Spinal cord (tissue), 10 donors: ENCODE results near the gene FBLN7. TPM values are rescaled to one million over a fixed set of nuclear protein-coding genes. Genes with fewer than 3 reads are reported as not detected.

Experiments used
- DNase-seq, 6 donors: peaks; one replicate each; pipeline versions ENCODE4 v3.0.0 to v3.0.0-alpha.2; 2013 to 2015; ENCODE audit warnings: low spot score in 6 of 6, low read depth in 4 of 6
- H3K27ac ChIP-seq: one replicate; pipeline ENCODE4 v1.5.1; 2013; ENCODE audit warnings: low read depth, low read length, control low read depth
- H3K27me3 ChIP-seq: one replicate; pipeline ENCODE4 v1.6.1; 2013; ENCODE audit warnings: low read length; ENCODE audit not compliant: control insufficient read depth, insufficient read depth
- H3K36me3 ChIP-seq: one replicate; pipeline ENCODE4 v1.6.1; 2013; ENCODE audit warnings: low read length; ENCODE audit not compliant: control insufficient read depth, insufficient read depth
- H3K4me1 ChIP-seq: one replicate; pipeline ENCODE4 v1.6.1; 2013; ENCODE audit warnings: low read length; ENCODE audit not compliant: control insufficient read depth, insufficient read depth
- H3K4me3 ChIP-seq: one replicate; pipeline ENCODE4 v1.5.1; 2013; ENCODE audit warnings: low read depth, low read length, control low read depth
- H3K9me3 ChIP-seq: one replicate; pipeline ENCODE4 v1.6.1; 2013; ENCODE audit warnings: low read length; ENCODE audit not compliant: control insufficient read depth, insufficient read depth
- WGBS: methylation state at CpG from one replicate; pipeline ENCODE4 v1.1.5; 2013; ENCODE audit warnings: missing lambda C conversion rate; ENCODE audit not compliant: insufficient coverage; 5-methylcytosine and 5-hydroxymethylcytosine counted together
- polyA plus RNA-seq, 2 donors: library from polyadenylated mRNA; unstranded; fragments of 120-200 nt; gene quantifications; one replicate each; pipeline ENCODE4 v1.2.1, GENCODE V29; 2013; ENCODE audit not compliant: insufficient read length in 2 of 2
- total RNA-seq, 2 donors: library from RNA; depleted of rRNA in 1 of 2; stranded (reverse); fragments of 120-200 nt in 1 of 2; fragments of >200 nt in 1 of 2; gene quantifications; one replicate each; pipeline versions ENCODE4 v1.2.3 to v1.2.4, GENCODE V29; 2013 to 2014
- donor health status: healthy.

The FBLN7 gene
- total and polyA plus RNA-seq, 4 donors, result 3.2 to 12.7 (median 8.3) TPM

DNA sequence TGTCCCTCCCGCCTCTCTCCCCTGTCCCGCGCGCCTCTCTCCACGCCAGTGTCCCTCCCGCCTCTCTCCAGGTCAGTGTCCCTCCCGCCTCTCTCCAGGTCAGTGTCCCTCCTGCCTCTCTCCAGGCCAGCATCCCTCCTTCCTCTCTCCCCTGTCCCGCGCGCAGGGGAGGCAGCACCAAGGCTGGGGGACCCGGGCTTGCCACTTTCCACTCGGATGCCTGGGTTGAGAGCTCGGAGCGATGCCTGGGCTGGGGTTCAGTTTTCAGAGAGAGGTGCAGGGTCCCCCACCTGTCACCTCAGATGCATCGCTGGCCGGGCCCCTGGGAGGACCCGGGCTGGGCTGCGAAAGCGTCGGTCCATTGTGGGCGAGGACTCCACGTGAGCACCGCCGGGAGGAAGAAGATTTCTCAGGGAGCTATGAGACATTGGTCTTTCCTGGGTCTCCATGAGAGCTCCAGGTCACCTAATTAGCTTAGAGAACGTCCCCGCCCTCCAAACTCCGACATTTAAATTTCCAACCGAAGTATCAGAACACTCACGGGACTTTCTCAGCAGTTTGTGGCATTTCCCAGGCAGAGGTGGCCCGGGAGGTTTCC is 2.1 kb downstream of the FBLN7 start:
- no peaks in the 10 kb centered on the region for H3K36me3 ChIP-seq
- H3K27me3 ChIP-seq, result peaks cover 6% of the 10 kb centered on the region
- H3K4me3 ChIP-seq, result peak overlapping the region; percentile 32
- peak in 1 of 6 donors; percentile 10 for DNase-seq
- WGBS, result 8% methylated on average over 30 of the region's 30 CpGs
- H3K4me1 ChIP-seq, result peaks cover 23% of the 10 kb centered on the region
- no peak overlapping the region for H3K27ac ChIP-seq
- no peaks in the 10 kb centered on the region for H3K9me3 ChIP-seq

DNA sequence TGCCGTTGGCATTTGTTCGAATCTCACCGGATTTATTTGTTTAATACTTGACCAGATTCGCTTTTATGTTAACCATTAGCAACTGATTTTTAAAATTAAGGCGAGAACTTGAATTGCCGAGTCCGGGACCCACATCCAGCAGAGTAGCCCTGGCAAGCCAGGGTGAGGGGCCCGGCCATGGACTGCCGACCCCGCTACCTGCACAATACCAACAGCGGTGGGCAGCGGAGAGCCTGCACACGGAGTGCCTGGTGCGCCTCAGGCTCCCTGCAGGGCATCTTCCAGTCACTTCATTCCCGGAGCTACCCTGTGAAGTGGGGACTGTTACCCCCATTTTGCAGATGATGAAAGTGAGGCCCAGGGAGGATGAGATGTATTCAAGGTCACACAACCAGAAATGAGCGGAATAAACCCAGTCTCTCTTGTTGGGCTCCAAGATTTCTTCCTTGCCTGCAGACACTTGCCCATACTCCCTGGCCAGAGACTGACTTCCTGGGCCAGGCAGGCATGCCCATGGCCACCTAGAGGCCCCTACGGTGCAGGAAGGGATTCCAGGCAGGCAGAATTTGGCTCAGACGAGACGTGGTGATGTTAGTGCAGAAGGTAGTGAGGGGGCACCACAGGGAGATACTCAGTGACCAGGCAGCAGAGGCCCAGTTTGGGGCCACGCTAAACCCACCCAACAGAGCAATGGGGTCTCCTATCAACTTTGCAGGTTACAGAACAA is 2.9 kb downstream of the FBLN7 start:
- Histone ChIP-seq H3K9me3 (no peaks in the 10 kb centered on the region), H3K27me3 (peaks cover 5% of the 10 kb centered on the region), H3K27ac (no peak overlapping the region), H3K36me3 (no peaks in the 10 kb centered on the region), H3K4me3 (no peak overlapping the region), H3K4me1 (peaks cover 23% of the 10 kb centered on the region)
- no peak for DNase-seq
- WGBS, result 72% methylated on average over 6 of the region's 20 CpGs

DNA sequence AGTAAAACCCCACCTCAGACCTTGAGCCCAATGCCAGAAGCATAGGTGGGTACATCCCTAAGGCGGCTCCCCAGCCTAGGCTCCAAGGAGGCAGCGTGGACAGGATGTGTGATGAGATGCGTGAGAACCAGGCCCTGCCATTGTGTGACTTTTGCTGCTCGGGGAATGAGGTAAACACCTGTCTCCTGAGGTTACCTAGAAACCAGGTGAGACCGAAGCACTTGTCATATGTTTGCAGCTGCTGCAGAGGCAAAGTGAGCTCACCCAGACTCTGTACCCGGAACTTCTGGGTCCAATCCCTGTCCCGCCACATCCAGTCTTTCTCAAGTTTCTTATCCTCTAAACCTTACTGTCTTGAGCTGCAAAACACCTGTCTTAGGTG is 3.4 kb downstream of the FBLN7 start:
- Histone ChIP-seq H3K36me3 (no peaks in the 10 kb centered on the region), H3K4me1 (peaks cover 23% of the 10 kb centered on the region), H3K9me3 (no peaks in the 10 kb centered on the region), H3K27ac (no peak overlapping the region), H3K27me3 (peaks cover 2% of the 10 kb centered on the region), H3K4me3 (no peak overlapping the region)
- no peak for DNase-seq
- 100% methylated on average over 4 of the region's 7 CpGs for WGBS

DNA sequence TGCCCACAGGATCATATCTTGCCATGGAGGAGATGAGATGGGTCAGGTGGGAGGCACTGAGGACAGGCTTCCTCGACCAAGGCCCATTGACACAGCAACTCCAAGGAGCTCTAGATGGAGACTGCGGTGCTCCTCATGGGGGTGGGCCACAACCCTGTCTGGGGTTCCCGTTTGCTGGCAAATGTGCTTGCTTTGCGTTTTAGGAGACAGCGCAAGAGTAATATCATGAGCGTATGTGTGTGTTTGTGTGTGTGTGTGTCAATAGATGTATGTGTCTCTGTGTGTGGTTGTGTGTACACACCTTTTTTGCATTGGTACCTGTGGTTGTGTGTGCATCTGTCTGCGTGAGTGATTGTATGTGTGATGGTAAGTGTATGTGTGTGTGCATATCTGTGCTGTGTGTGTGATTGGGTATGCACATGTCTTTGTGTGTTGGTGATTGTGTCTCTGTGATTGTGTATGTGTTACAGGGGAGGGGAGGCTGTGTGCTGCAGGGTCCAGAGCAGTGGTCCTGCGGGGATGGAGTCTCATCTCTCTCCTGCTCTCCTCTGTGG is 4.4 kb downstream of the FBLN7 start:
- no peak overlapping the region for H3K27ac ChIP-seq
- H3K4me3 ChIP-seq, result no peak overlapping the region
- H3K27me3 ChIP-seq, result no peaks in the 10 kb centered on the region
- WGBS, result 79% methylated on average over 8 of the region's 8 CpGs
- peaks cover 19% of the 10 kb centered on the region for H3K4me1 ChIP-seq
- DNase-seq, result no peak
- no peaks in the 10 kb centered on the region for H3K9me3 ChIP-seq
- H3K36me3 ChIP-seq, result no peaks in the 10 kb centered on the region

DNA sequence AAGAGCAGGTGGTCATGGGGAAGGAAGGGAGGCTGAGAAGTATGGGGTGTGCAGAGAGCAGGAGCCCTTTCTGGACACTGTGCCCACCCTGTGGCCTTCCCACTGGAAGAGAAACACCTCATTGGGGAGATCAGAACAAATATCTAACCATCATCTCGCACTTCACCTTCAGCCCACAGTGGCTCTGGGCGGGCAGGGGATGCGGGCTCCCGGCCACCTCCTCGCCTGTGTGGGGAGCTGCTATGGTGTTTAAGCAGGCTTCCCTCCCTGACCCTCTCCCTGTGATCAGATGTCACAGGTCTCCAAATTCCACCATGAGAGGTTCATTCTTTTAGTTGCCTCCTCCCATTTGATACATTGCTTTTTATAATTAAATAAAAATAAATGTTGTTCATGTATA is 5.0 kb downstream of the FBLN7 start:
- Histone ChIP-seq H3K27me3 (no peaks in the 10 kb centered on the region), H3K27ac (no peak overlapping the region), H3K36me3 (no peaks in the 10 kb centered on the region), H3K9me3 (no peaks in the 10 kb centered on the region), H3K4me1 (peaks cover 14% of the 10 kb centered on the region), H3K4me3 (no peak overlapping the region)
- DNase-seq, result no peak
- no CpG with 5 or more reads among the region's 5 CpGs for WGBS

DNA sequence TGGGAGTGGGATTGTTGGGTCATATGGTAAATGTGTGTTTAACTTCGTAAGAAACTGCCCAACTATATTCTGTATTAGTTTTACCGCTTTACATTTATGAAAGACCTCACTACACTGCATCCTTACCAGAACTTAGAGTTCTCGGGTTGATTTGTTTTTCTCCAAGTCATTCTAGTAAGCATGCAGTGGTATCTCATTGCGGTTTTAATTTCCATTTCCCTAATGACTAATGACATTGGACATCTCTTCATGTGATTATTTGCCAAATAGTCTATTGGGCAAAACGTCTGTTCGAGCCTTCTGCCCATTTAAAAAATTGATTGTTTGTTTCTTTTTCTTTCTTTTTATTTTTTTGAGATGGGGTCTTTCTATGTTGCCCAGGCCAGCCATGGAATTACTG is 6.8 kb downstream of the FBLN7 start:
- Histone ChIP-seq H3K27ac (no peak overlapping the region), H3K4me1 (peaks cover 14% of the 10 kb centered on the region), H3K27me3 (no peaks in the 10 kb centered on the region), H3K9me3 (no peaks in the 10 kb centered on the region), H3K4me3 (no peak overlapping the region), H3K36me3 (no peaks in the 10 kb centered on the region)
- WGBS, result no CpG with 5 or more reads among the region's 6 CpGs
- DNase-seq, result no peak

DNA sequence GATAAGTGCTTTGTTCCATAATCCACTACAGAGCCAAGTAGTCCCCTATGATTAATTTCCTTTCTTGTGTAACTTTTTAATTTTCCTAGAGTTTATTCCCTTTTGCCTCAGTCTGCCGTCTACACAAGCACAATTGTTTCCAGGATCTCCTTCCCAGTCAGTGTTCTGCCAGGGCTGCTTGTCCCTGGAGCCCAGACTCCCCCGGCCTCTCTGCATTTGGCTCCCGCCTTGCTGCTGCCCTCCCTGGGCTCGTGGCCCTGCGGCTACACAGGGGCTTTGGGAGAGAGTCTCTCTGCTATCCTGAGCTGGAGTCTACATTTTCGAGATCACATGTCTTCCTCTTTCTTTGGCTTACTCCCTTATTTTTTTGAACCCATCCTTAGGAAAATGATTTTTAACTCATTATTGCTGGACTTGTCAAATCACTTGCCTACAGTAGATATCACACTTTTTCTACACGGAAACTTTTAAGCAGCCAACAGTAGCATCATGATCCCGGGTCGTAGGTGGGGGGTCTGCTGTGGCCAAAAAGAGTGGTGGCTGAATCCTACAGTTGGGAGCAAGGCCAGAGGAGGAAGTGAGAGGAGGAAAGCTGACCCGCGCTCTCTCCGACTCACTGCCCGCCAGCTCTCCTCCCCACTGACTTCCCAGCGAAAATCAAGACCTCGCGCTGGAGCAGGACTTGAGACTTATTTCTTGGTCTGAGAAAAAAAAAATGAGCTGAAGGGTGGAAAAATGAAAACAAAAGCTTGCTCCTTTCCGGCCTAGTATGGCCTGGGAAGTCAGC is 9.4 kb downstream of the FBLN7 start:
- Histone ChIP-seq H3K4me1 (no peaks in the 10 kb centered on the region), H3K27ac (no peak overlapping the region), H3K9me3 (no peaks in the 10 kb centered on the region), H3K36me3 (no peaks in the 10 kb centered on the region), H3K27me3 (no peaks in the 10 kb centered on the region), H3K4me3 (no peak overlapping the region)
- WGBS, result 78% methylated on average over 7 of the region's 17 CpGs
- DNase-seq, result peak in 1 of 6 donors; percentile 21

DNA sequence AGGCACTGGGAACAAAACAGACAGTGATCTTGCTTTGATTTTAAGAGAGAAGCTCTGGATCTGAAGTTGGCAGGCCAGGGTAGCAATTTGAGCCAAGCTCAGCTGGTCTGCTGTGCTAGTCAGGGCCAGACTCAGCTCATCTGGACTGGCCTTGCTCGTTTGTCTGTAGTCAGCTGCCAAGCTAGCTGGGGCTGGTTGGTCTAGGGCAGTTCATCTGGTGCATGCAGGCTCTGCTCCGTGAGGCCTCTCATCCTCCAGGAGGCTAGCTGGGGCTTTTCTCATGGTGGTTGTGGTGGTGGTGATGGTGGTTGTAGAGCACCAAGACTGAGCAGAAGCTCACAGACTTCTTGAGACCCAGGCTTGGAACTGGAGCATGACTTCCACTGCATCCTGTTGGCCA is 10.3 kb downstream of the FBLN7 start:
- no peak for DNase-seq
- WGBS, result 100% methylated on average over 2 of the region's 2 CpGs
- H3K9me3 ChIP-seq, result no peaks in the 10 kb centered on the region

DNA sequence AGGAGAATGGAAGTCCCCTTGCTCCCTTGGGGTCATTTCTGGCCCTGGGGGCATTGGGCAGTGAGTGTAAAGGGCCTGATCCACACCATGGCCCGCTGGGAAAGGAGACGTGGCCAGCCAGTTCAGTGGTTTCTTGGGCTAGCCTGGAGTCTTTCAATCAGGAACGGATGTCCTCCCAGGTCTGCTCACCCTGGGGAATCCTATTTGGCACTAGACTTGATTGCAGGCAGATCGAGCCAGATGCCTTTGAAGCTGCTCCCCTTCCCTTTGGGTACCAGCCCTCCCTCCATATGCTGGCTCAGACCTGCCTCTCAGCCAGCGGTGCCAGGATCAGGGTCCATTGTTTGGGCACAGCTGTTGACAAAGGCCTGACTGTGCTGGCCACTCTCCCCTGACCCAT is 11.0 kb downstream of the FBLN7 start:
- H3K4me3 ChIP-seq, result no peak overlapping the region
- 71% methylated on average over 5 of the region's 5 CpGs for WGBS
- no peaks in the 10 kb centered on the region for H3K4me1 ChIP-seq
- peaks cover 6% of the 10 kb centered on the region for H3K36me3 ChIP-seq
- no peaks in the 10 kb centered on the region for H3K27me3 ChIP-seq
- no peaks in the 10 kb centered on the region for H3K9me3 ChIP-seq
- H3K27ac ChIP-seq, result no peak overlapping the region
- no peak for DNase-seq

More for the DNA sequence above, 10.3 kb downstream of the FBLN7 start:
- H3K4me1 ChIP-seq, result no peaks in the 10 kb centered on the region
- H3K36me3 ChIP-seq, result peaks cover 2% of the 10 kb centered on the region
- no peaks in the 10 kb centered on the region for H3K27me3 ChIP-seq
- no peak overlapping the region for H3K4me3 ChIP-seq
- no peak overlapping the region for H3K27ac ChIP-seq
